ENCODE results near the gene ARID1B.

- TF ChIP-seq CTCF (IDR thresholded peaks at IDR 0.05) = no peak
- TF ChIP-seq EZH2 (IDR thresholded peaks at IDR 0.05) = no peak
Observed at GRCh38 chr6:156977527-156978291, 200.5 kb downstream of the ARID1B start.

Measured in neural progenitor cell (in vitro differentiated cells).